Activated T-cell treated with anti-CD3 and anti-CD28 coated beads, Interleukin-2, amount 50 U/mL, for 48 hours (primary cell): ENCODE data around the gene CRNKL1.

Experiments used
- DNase-seq, 2 experiments: peaks; one replicate each; pipeline ENCODE4 v3.0.0-alpha.2; 2020

Gene CRNKL1

DNA sequence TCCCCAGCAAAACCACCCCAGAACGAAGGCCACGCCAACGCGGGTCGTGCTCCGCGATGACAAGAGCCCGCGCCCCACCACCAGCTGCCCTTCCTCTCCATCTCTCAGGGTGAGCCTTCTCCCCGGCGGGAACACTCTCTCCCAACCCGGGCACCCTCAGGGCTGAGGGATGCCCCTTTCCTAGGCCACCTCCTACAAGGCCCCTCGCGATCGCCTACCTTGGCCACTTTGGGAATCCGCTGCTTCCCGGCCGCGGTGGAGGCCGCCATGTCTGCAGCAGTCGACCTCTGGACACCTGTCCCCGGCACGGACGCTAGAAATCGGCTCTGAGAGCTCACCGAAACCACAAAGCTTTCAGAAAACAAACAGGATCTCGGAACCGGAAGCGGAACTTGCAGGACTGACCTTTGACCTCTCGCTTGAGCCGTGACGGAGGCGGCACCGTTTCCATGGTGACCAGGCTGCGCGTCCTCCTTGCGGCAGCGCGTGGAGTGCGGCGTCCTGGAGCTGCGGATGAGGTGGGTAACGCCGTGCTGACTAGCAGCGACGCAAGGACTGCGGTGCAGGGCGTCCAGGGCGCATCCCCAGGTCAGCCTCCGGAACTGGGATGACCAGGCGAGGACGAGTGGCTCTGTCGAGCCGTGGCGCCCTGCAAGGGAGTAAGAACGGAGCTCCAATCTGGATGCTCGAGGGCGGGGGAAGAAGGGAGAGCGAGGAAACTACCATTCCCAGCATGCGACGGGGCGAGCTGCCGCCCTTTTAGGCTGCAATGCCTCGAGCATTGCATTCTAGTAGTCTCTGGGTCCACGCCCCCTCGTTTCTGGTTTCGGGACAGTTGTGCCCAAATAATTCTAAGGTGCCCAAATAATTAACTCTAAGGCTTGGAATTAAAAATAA lies at the start of gene CRNKL1, which contains the start of gene CFAP61:
Gene CRNKL1, minus strand, starts transcription at position 393 of the 897 bp plus-strand sequence. Its CDS starts 124 bp downstream, at position 269.
Gene CFAP61, plus strand, starts transcription at position 459 of the 897 bp plus-strand sequence. CDS start 4,122 bp downstream, outside the sequence.
- peak; percentile 95 to 97 for DNase-seq

- DNase-seq, result no peak
Observed at GRCh38 chr20:20100881-20101280, 48.6 kb upstream of the CRNKL1 start.

DNA sequence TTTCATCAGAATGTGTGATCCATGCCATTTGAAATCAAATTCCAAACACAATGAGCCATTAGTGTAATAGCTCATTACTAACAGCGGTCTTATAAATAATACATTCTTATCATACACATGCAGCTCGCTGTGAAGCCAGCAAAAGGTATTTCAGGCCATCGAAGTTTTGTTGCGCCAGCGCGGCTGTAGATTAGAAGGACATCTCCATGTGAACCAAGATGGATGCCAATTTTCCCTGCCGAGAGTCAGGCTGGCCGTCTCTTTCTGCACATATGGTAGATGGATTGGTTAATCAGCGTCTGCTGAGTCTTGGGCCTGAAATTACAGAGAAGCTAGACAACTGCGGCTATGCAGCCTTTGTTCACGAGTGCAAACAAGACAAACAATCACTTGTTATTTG lies 44.2 kb upstream of the CRNKL1 start:
- DNase-seq, result no peak

- no peak for DNase-seq
Observed at GRCh38 chr20:20095114-20095872, 43.0 kb upstream of the CRNKL1 start.

GRCh38 chr20:20094410-20094809 lies 42.1 kb upstream of the CRNKL1 start:
- DNase-seq, result no peak

DNA sequence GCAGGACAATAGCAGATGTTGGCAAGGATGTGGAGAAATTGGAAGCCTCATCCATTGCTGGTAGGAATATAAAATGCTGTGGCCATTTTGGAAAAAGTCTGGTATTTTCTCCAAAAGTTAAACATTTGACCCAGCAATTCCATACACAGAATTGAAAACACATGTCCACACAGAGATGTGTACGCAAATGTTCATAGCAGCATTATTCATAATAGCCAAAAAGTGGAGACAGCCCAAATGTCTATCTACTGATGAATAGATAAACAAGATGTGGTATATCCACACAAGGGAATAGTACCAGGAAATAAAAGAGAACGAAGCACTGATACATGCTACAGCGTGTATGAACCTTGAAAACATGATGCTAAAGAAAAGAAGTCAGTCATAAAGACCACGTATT lies 40.6 kb upstream of the CRNKL1 start:
- no peak for DNase-seq

DNA sequence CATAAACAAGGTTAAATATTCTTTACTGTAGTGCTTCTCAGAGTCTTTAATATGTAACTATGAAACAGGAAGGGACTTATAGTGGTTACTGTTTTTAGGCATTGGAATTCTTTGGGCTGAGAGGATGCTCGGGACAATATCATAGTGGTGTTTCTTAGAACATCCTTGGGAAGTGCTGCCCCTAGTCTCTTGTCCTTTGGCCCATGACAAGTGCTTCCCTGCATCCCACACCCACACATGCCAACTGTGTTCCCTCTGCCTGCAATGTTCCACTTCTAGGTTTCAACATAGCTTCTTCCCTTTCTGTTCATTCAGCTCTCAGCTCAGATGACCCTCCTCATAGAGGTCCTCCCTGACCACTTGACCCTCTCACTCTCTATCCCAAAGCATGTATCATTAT lies 37.7 kb upstream of the CRNKL1 start:
- DNase-seq, result no peak

GRCh38 chr20:20089018-20089417 lies 36.8 kb upstream of the CRNKL1 start:
- no peak for DNase-seq

GRCh38 chr20:20085812-20086211 lies 33.5 kb upstream of the CRNKL1 start:
- no peak for DNase-seq

GRCh38 chr20:20085071-20085470 lies 32.8 kb upstream of the CRNKL1 start:
- no peak for DNase-seq

DNA sequence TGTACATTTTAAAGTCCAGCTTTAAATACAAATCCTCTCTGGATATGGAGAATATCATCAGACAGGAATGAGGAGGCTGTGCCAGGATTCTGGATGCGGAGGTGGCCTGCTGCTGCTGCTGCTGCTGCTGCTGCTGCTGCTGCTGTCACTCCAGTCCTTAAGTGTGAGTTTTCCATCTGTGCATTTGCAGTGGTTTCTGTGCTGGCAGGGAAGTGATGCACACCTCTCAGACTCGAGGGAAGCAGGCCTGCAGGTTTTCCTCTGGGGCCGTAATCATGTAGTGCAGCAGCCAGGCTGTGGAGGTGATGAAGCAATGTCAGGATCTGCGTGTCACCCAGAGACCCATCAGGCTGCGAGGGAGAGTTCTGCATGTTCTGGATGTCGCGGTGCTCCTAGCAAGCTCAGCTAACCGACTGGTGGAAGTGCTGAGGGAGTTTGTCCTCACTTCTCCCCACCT lies 32.1 kb upstream of the CRNKL1 start:
- DNase-seq, result no peak

DNA sequence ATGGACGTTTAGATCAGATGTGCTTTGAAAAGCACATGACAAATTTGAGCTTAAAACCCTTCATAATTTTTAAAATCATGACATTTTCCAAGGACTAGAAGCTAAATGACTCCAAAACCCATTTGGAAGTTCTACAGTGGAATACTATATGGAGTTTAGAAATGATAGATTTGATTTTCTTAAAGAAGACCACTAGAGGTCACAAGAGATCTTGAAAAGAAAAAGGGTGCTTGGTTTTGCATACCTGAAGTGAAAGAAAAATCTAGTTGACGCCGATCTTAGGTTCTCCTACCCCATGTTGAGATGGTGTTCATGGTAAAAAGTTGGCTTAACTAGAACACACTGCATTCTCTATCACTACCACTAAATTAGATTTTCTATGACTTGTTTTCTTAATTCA lies 31.5 kb upstream of the CRNKL1 start:
- DNase-seq, result no peak

- DNase-seq, result no peak
Observed at GRCh38 chr20:20079102-20079784, 27.0 kb upstream of the CRNKL1 start.

GRCh38 chr20:20078041-20078440 lies 25.8 kb upstream of the CRNKL1 start:
- DNase-seq, result no peak

- DNase-seq, result no peak
Observed at GRCh38 chr20:20076297-20077065, 24.2 kb upstream of the CRNKL1 start.

- no peak for DNase-seq
Observed at GRCh38 chr20:20075032-20075431, 22.8 kb upstream of the CRNKL1 start.

GRCh38 chr20:20073801-20074371 lies 21.6 kb upstream of the CRNKL1 start:
- no peak for DNase-seq

- DNase-seq, result no peak
Observed at GRCh38 chr20:20070871-20071726, 18.8 kb upstream of the CRNKL1 start.

- DNase-seq, result no peak
Observed at GRCh38 chr20:20065361-20065760, 13.1 kb upstream of the CRNKL1 start.

- DNase-seq, result no peak
Observed at GRCh38 chr20:20063941-20064702, 11.9 kb upstream of the CRNKL1 start.
